ENCODE measurements around the gene LRPAP1.
"Not testable (repeated sequence)": the region's sequence is repeated elsewhere in the genome, so short reads cannot be mapped to it uniquely, and the experiment has no call there.

The LRPAP1 gene

GRCh38 chr4:3535812-3536211, 3.6 kb upstream of the LRPAP1 start:
- DNase-seq (ENCODE audit: extremely low read depth in 1 of 2, low read depth in 1 of 2): not testable (repeated sequence)

GRCh38 chr4:3533423-3533820, 1.2 kb upstream of the LRPAP1 start:
- no peak for DNase-seq (ENCODE audit: extremely low read depth in 1 of 2, low read depth in 1 of 2)

- no peak for DNase-seq (ENCODE audit: extremely low read depth in 1 of 2, low read depth in 1 of 2)
These were observed 665 bp upstream of the LRPAP1 start for GRCh38 chr4:3532751-3533422.

GRCh38 chr4:3531318-3531878, 824 bp downstream of the LRPAP1 start:
- DNase-seq (ENCODE audit: extremely low read depth in 1 of 2, low read depth in 1 of 2): no peak

DNA sequence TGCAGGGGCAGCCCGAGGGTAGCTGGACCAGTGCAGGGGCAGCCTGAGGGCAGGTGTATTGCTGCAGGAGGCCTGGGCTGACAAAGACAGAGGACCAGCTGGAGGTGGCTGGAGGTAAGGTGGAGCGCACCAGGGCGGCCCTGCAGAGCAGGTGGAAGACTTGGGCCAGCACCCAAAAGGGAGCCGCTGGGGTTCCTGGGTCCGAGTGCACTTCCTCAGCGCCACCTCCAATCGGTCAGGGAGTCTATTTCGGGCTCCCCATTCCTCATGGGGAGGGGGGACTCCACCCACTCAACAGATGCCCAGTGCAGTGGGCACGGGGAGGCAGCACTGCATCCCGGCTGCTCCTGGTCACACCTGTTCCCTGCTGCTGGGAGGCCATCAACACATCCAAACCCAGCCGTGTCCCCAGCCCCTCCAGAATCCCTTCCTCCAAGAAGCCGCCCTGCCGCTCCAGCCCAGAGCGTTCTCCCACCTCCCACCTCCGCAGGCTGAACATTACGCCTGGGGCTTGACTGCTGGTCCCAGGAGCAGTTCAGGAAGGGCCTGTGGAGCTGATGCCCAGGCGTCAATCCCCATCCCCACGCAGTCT, 1.5 kb downstream of the LRPAP1 start:
- no peak for DNase-seq (ENCODE audit: extremely low read depth in 1 of 2, low read depth in 1 of 2)

- no peak for DNase-seq (ENCODE audit: extremely low read depth in 1 of 2, low read depth in 1 of 2)
These were observed 2.2 kb downstream of the LRPAP1 start for GRCh38 chr4:3530051-3530450.

DNA sequence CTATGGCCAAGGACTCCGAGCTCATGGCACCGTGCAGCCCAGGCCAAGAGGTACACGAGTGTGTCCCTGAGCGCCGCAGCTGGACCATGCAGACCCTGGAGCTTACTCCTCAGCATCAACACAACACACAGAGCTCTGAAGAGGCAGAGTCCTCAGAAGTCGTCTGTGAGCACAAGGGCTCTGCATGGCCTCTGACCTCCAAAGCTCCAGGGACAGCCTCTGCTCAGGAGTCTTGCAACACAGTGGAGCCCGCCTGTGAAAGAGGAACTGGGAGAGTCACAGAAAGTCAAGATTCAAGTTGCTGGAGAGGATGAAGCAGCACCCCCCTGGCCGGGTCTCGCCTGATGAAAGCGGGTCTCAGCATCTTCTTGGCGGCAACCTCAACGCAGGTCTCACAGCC, 2.9 kb downstream of the LRPAP1 start:
- no peak for DNase-seq (ENCODE audit: extremely low read depth in 1 of 2, low read depth in 1 of 2)

GRCh38 chr4:3527914-3528876, 4.0 kb downstream of the LRPAP1 start:
- no peak for DNase-seq (ENCODE audit: extremely low read depth in 1 of 2, low read depth in 1 of 2)

GRCh38 chr4:3527101-3527913, 4.9 kb downstream of the LRPAP1 start:
- DNase-seq (ENCODE audit: extremely low read depth in 1 of 2, low read depth in 1 of 2): no peak

DNA sequence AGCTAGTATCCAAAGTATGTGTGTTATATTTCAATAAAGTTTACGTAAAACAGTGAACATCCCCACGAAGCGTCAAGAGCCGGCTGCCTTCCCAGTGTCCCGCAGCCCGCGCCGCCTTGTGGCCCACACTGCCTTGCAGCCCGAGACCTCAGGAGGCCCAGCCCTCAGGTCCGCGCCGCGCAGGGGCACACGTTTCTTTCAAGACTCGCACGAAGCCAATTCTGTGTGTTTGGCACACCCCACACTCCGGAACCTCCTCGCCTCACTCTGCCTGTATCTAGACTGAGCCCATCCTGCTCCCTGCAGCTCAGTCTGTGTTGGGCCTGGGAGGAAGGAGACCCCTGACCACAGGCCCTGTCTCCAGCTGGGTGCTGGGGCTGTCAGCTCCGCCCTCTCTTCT, 5.8 kb downstream of the LRPAP1 start:
- no peak for DNase-seq (ENCODE audit: extremely low read depth in 1 of 2, low read depth in 1 of 2)

DNA sequence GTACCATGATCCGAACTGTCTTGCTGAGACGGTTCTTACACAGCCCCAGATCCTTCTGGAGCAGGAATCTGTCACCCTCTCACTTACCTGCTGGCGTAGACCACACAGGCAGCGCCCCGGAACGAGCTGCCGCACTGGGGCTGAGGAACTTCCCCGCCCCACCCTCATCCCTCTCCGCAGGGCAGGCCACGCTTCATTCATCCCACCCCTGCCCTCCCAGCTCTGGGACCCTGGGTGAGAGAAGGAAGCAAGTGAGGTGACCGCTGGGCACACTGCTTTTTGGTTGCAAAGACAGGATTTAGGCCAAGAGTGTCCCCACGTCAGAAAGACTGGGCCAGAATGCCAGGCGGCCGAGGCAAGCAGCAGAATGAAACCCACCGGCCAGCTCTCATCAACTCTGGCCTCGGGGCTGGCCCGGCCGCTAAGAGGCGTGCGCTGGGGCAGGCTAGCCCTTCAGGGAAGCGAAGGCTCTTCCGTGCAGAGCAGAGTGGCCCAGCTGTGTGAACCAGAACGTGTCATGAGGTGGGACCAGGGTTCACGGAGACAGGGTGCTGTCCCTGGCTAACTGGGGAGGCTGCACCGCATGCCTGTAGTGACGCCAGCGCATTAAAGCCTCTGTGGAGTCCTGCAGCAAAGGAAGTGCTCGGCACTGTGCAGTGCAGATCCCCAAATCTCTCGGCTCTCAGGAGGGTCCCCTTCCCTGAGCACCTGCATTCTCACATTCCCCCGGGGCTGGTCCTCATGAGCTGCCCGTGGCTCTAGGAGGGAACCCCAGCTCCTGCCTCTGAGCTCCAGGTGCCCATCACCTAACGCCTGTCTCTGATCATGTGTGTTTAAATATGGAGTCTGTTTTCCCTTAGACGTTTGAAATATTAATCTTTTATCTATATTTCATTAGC, 6.4 kb downstream of the LRPAP1 start:
- no peak for DNase-seq (ENCODE audit: extremely low read depth in 1 of 2, low read depth in 1 of 2)

DNA sequence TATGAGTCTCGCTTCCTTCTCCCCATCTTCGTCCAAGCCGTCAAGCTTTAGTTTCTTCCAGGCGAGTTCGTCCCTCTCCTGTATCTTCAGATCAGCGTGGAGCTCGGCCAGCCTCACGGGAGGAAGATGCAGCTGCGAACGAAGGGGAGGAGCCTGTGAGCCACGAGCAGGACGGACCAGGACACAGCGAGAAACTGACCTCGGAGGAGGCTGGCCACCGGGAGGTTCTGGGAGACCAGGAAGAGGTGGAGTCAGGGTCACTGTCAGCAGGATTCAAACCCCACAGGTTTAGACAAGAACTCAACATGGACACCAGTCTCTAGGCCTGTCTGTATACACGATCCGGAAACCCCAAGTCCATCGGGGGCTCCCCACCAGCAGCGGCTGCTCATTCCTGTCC, 7.3 kb downstream of the LRPAP1 start:
- no peak for DNase-seq (ENCODE audit: extremely low read depth in 1 of 2, low read depth in 1 of 2)

DNA sequence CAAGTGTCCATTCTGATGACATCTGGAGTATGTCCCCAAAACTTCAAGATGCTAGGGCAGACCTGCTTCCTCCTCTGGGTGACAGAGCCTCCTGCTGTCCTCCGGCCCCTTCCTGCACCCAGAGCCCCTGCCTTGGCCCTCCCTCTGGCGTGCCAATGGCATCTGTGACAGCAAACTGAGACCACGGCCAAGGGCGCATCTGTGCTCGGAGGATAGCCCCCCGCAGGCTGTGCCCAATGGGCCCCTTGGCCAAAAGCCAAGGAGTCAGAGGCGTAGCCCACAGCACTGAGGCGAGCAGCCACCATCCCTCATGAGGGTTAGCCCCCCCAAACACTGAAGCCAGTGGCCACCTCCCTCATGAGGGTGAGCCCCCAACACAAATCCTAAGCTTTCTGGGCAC, 7.9 kb downstream of the LRPAP1 start:
- DNase-seq (ENCODE audit: extremely low read depth in 1 of 2, low read depth in 1 of 2): no peak

DNA sequence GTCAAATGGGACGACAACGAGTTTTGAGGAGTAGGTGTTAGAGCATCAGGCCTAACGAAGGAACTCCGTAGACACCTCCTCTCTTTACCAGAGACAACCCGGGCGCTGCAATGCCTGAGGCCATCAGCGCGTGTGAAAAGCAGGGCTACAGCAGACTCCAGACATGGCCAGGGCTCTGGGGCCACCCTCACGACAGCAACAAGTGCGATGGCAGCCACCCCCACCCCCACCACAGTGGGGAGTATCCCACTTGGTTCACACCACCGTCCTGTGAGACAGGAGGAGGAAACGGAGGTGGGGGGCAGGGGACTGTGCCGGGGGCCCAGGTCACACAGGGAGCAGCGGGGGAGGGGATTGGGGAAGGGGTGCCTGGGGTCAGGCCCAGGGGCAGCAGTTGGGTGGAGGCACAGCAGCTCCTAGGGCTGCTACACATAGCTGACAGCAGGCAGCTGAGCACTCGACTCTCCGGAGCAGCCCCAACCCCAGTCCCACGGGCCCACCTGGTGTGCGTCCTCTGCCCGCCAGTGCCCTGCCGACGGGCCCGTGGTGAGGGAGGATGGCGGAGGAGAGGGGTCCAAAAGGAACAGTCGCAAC, 8.5 kb downstream of the LRPAP1 start:
- no peak for DNase-seq (ENCODE audit: extremely low read depth in 1 of 2, low read depth in 1 of 2)

DNA sequence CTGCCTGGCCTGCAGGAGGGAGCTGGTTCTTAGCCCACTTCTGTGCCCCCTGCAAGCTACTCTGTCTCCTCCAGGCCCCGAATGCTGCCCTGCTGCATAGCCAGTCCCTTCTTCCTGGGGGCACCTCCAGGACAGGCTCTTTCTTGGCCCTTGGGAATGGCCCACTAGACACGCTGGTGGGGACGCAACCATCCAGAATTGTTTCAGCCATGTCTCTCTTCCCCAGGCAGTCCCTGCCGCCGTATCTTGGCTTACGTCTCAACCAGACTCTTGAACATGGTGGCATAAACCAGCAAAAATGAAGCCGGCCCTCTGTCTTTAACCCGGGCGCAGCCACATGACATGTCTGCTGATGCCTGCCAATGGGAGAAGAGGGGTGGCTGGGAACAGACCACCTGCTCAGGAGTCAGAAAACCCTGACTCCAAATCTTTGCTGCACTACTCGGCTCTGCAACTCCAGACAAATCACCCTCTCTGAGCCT, 9.0 kb downstream of the LRPAP1 start:
- DNase-seq (ENCODE audit: extremely low read depth in 1 of 2, low read depth in 1 of 2): no peak

- DNase-seq (ENCODE audit: extremely low read depth in 1 of 2, low read depth in 1 of 2): no peak
These were observed 9.6 kb downstream of the LRPAP1 start for GRCh38 chr4:3522651-3523050.

DNA sequence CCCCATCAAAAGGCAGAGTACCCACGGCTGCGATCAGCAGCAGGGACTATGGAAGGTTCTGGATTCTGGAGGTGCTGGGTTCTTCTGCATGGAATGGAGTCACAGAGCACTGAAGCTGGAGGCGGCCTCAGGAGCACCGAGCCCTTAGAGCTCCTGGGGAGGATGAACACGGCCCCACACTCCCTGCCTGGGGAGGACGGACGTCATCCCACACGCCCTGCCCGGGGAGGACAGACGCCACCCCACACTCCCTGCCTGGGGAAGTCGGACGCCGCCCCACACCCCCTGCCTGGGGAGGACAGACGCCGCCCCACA, 9.9 kb downstream of the LRPAP1 start:
- DNase-seq (ENCODE audit: extremely low read depth in 1 of 2, low read depth in 1 of 2): no peak

GRCh38 chr4:3521621-3522325, 10.4 kb downstream of the LRPAP1 start:
- no peak for DNase-seq (ENCODE audit: extremely low read depth in 1 of 2, low read depth in 1 of 2)

All from stimulated activated CD8-positive, alpha-beta memory T cell treated with anti-CD3 and anti-CD28 coated beads, Interleukin-7, amount 100 ng/mL, for 48 hours (primary cell).